Heart left ventricle (tissue), 13 donors: ENCODE results near the gene CKMT1A.

Experiments used
- POLR2A ChIP-seq, 2 donors: fragments of 450-650 bp; IDR thresholded peaks; one replicate each; pipeline ENCODE4 v1.6.1; 2017; ENCODE audit warnings: antibody characterized with exemption in 2 of 2, mild to moderate bottlenecking in 2 of 2, moderate library complexity in 2 of 2
- TF ChIP-seq, protein P1 (sequence below), 12 donors: fragments of 200-600 bp; sonication (generic) in 4 of 12; IDR thresholded peaks; one replicate each; pipeline versions ENCODE4 v1.5.0 to v1.8.0; 2018 to 2022; ENCODE audit warnings: antibody characterized with exemption in 12 of 12, mild to moderate bottlenecking in 5 of 12
- donor health status: ischemic (EF 13 %, LVEDD 7.1; RV severe dilation, severe dysfunction).
- donor health status: DM: no; HTN: yes; CAD: no.
- donor health status: DM: no; HTN: no; CAD: no.
- donor health status: ischemic (EF 25% LVEDD 6.9; RV normal size, moderate dysfunction).
- donor health status: ischemic (EF 25% LVEDD 5.7; RV mildly dilated, moderate dysfunction).
- donor health status: ischemic (EF 35%, LVEDD 5.7; RV mildly dilated, moderate dysfunction).
- donor health status: nonischemic (EF 11% LVEDD 7.7; RV severe dilation, severe dysfunction).
- donor health status: DM: yes; HTN: yes; CAD: no.
- donor health status: PGD.
- donor health status: ischemic (EF 29% LVEDD 5.4; RV normal size, mild dysfunction).
- donor health status: nonischemic (EF 23%, LVEDD 6.1; RV moderate dilation, normal function).

DNA sequence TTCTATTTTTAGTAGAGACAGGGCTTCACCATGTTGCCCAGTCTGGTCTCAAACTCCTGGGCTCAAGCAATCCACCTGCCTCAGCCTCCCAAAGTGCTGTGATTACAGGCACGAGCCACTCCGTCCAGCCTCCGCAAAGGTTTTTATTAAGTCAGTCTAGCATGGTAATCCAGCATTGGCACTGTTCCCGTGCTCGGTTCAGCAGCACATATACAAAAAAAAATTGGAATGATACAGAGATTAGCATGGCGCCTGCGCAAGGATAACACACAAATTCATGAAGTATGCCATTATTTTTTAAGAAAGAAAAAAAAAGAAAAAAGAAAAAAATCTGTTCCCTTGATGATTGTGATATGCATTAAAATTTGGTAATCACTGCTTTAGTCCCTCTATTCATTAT, 8.5 kb downstream of the CKMT1A start:
- TF ChIP-seq, protein P1, sequence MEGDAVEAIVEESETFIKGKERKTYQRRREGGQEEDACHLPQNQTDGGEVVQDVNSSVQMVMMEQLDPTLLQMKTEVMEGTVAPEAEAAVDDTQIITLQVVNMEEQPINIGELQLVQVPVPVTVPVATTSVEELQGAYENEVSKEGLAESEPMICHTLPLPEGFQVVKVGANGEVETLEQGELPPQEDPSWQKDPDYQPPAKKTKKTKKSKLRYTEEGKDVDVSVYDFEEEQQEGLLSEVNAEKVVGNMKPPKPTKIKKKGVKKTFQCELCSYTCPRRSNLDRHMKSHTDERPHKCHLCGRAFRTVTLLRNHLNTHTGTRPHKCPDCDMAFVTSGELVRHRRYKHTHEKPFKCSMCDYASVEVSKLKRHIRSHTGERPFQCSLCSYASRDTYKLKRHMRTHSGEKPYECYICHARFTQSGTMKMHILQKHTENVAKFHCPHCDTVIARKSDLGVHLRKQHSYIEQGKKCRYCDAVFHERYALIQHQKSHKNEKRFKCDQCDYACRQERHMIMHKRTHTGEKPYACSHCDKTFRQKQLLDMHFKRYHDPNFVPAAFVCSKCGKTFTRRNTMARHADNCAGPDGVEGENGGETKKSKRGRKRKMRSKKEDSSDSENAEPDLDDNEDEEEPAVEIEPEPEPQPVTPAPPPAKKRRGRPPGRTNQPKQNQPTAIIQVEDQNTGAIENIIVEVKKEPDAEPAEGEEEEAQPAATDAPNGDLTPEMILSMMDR (IDR thresholded peaks at IDR 0.05), result no peak
- TF ChIP-seq POLR2A (IDR thresholded peaks at IDR 0.05), result no peak
